ENCODE results near the gene HIRA.
"Not testable (repeated sequence)": the region's sequence is repeated elsewhere in the genome, so short reads cannot be mapped to it uniquely, and the experiment has no call there.

Gene HIRA

GRCh38 chr22:19463491-19464469, 32.2 kb upstream of the HIRA start:
- no peak for DNase-seq (ENCODE audit: low read depth)

DNA sequence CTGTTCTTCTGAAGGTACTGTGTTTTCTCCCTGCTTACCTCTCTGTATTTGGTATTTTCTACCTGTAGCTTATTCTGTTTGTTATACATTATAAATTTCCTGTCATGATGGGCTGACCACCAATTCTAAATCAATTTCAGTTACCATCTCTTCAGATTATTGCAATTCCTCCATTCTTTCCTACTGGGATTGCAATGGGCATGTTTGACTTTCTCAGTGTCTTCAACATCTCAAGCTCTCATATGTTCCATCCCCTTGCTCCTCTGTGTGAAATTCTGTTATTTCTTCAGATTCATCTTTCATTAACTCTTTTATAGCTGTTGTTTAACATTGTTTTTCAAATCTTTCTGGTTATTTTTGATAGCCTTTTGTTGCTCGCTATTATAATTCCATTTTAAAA, 31.5 kb upstream of the HIRA start:
- no peak for DNase-seq (ENCODE audit: low read depth)

GRCh38 chr22:19461506-19461905, 30.0 kb upstream of the HIRA start:
- DNase-seq (ENCODE audit: low read depth) = no peak

- no peak for DNase-seq (ENCODE audit: low read depth)
Measured at GRCh38 chr22:19460036-19460435, 28.5 kb upstream of the HIRA start.

DNA sequence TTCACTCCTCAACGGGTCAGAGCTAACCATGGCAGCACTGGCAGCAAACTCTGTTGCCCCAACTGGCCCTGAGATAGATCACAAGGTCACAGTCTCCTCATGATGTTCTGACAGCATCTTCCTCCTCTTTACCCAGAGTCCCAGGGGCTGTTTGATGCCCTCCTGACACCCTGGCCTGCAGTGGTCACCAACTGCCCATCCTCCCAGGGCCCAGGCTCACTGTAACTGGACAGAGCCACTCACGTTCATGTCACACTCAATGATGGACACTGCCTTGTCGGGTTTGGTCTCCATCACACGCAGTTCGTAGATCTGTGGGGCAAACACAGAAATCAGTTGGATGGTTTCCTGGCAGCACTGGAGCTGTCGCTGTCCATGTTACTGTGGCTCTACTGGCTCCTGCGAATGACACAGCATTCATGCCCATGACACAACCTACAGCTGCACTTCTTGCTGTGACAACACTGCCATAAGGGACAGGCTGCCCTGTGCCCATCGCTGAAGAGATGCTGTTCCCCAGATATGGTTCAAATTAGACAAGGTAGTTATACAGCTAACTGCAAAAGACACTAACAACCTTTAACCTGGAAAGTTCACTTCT, 26.4 kb upstream of the HIRA start:
- DNase-seq (ENCODE audit: low read depth) = no peak

DNA sequence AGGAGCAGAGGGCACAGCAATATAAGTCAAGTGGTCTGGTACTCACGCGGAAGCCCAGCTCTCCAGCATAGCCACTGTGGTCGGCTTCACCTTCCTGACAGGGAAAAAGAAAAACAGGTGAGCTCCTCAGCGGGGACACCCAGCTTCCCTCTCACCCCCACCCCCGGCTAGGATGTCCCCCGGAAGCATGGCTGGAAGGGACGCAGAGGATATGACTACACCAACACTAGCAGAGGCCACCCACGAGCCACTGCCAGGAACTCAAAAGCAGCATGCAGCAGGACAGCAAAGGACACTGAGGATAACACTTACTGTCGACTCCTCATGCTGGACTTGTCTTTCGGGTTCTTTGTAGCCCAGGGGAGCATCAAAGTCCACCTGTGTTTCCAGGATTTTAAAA, 25.0 kb upstream of the HIRA start:
- DNase-seq (ENCODE audit: low read depth) = no peak

GRCh38 chr22:19455585-19456370, 24.2 kb upstream of the HIRA start:
- DNase-seq (ENCODE audit: low read depth) = no peak

GRCh38 chr22:19455033-19455432, 23.5 kb upstream of the HIRA start:
- DNase-seq (ENCODE audit: low read depth) = no peak

GRCh38 chr22:19454156-19454555, 22.6 kb upstream of the HIRA start:
- DNase-seq (ENCODE audit: low read depth) = peak; percentile 21

GRCh38 chr22:19453718-19454117, 22.2 kb upstream of the HIRA start:
- no peak for DNase-seq (ENCODE audit: low read depth)

- DNase-seq (ENCODE audit: low read depth) = no peak
Measured at GRCh38 chr22:19451570-19451969, 20.0 kb upstream of the HIRA start.

GRCh38 chr22:19450363-19451175, 19.0 kb upstream of the HIRA start:
- no peak for DNase-seq (ENCODE audit: low read depth)

- no peak for DNase-seq (ENCODE audit: low read depth)
Measured at GRCh38 chr22:19449422-19449767, 17.9 kb upstream of the HIRA start.

- DNase-seq (ENCODE audit: low read depth) = no peak
Measured at GRCh38 chr22:19448739-19449421, 17.3 kb upstream of the HIRA start.

DNA sequence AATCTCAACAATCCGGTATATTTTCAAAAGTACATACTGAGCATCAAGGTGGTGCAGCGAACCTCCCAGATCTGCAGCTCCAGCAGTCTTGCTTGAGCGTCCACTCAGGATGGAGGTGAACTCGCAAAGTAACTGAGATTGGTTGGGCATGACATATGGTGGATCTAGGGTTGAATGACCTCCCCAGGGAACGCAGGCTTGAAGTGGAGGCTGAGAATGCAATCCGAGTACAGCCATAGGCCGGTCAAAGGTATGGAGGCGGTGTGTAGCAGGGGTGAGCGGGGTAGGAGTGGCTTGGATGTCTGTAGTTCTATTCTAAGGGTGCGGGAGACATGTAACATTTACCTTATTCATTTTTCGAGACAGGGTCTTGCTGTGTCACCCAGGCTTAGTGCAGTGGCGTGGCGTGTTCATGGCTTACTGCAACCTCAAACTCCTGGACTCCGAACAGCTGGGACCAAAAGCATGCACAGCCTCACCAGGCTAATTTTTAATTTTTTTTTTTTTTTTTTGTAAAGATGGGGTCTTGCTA, 16.6 kb upstream of the HIRA start:
- no peak for DNase-seq (ENCODE audit: low read depth)

GRCh38 chr22:19447330-19448075, 16.0 kb upstream of the HIRA start, which contains the start of gene C22orf39:
C22orf39 (minus strand) TSS chr22:19447711; CDS start chr22:19447688, 23 bp downstream.
- DNase-seq (ENCODE audit: low read depth) = peak; percentile 83

DNA sequence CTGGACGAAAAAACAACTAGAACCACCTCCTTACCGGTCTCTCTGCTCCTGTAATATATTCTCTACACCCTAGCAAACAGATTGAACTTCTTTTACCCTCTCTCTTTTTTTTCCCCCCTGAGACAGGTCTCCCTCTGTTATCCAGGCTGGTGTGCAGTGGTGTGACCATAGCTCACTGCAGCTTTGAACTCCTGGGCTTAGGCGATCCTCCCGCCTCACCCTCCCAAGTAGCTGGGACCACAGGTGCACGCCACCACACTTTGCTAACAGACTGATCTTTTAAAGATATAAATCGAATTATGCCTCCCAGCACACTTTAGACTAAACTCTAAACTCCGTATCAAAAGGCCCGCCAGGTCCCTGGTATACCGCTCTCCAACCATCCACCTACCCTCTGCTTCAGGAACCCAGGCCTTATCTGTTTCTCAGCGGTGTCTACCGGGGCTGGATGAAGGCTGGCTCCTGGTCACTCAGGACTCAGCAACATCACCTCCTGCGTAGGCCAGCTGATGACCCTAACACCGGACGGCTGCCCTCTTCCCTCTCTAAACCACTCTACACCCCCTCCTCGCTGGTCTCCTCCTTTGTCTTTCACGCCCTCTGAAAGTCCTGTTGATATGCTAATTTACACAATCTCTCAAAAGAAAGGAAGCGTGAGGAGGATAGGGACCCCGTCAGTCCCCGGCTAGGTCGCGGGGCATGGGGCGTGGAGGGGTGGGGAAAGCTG, 15.2 kb upstream of the HIRA start:
- DNase-seq (ENCODE audit: low read depth) = no peak

DNA sequence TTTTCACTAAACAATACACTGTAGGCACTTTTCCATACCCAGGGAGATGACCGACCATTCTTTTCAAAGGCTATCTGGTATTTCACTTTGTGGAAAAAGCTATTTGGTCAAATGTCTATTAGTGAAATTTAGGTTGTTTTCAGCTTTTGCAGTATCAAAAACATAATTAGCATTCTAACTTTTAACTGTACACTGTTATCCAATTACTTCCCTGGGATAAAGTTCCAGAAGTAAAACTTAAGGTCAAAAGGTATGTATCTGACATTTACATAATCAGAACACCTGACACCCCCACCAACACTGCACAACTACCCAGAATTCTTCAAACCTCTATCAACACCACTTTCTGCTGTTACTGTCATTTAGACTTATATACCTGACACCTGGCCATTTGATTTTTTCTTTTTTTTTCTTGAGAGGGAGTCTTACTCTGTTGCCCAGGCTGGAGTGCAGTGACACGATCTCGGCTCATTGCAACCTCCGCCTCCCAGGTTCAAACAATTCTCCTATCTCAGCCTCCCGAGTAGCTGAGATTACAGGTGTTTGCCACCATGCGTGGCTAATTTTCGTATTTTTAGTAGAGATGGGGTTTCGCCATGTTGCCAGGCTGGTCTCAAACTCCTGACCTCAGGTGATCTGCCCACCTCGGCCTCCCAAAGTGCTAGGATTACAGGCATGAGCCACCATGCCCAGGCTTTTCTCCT, 13.9 kb upstream of the HIRA start:
- not testable (repeated sequence) for DNase-seq (ENCODE audit: low read depth)

All from stimulated activated CD4-positive, alpha-beta T cell treated with anti-CD3 and anti-CD28 coated beads, Interleukin-2, amount 100 ng/mL, for 4 hours (primary cell).